Natural killer cell treated with Interleukin-12 subunit alpha and Interleukin-12 subunit beta and Interleukin-15 and Interleukin-18, amount 100 ng/mL, for 72 hours (primary cell): Measurements from ENCODE around the gene MAFG. TPM values are rescaled to one million over a fixed set of nuclear protein-coding genes. Genes with fewer than 3 reads are reported as not detected.

Experiments
- ATAC-seq, 2 donors: fragments of 150-1000 bp; cut with Tn5 transposase in 1 of 2; sonication (Bioruptor Pico), chemical (Tn5 transposase) in 1 of 2; 2 replicates each; pipeline ENCODE4 v1.10.0; 2021
- DNase-seq: peaks from one replicate; pipeline ENCODE4 v3.0.0; 2022; ENCODE audit warnings: low spot score
- H3K27ac Mint-ChIP-seq, 2 donors: 1 replicate in 1 of 2; 2 replicates in 1 of 2; pipeline ENCODE4 v1.8.0; 2022; ENCODE audit warnings: mixed read lengths in 2 of 2, mild to moderate bottlenecking in 1 of 2, moderate library complexity in 1 of 2
- H3K27me3 Mint-ChIP-seq, 2 donors: 1 replicate in 1 of 2; 2 replicates in 1 of 2; pipeline ENCODE4 v1.8.0; 2022; ENCODE audit warnings: mixed read lengths in 2 of 2
- H3K36me3 Mint-ChIP-seq: one replicate; pipeline ENCODE4 v1.8.0; 2022; ENCODE audit warnings: mixed read lengths
- H3K4me1 Mint-ChIP-seq, 2 donors: 1 replicate in 1 of 2; 2 replicates in 1 of 2; pipeline ENCODE4 v1.8.0; 2022; ENCODE audit warnings: low read depth in 2 of 2, mixed read lengths in 2 of 2, mild to moderate bottlenecking in 1 of 2
- H3K4me3 Mint-ChIP-seq: one replicate; pipeline ENCODE4 v1.8.0; 2022; ENCODE audit warnings: mixed read lengths
- H3K9me3 Mint-ChIP-seq: 2 replicates; pipeline ENCODE4 v1.8.0; 2022; ENCODE audit warnings: mixed read lengths
- total RNA-seq, 2 donors: library from RNA; stranded (reverse); gene quantifications; one replicate each; pipeline ENCODE4 v1.2.3, GENCODE V29; 2022

The MAFG gene
- total RNA-seq, 2 donors from 2014 or later: 26.7 to 49.4 TPM

GRCh38 chr17:81917565-81918332, 9.8 kb downstream of the MAFG start, which contains the start of gene SIRT7:
TSS of gene SIRT7 (minus strand) at chr17:81918176. CDS start at chr17:81918131, 45 bp downstream.
- H3K9me3 Mint-ChIP-seq: no peaks in the 10 kb centered on the region
- ATAC-seq (peak; percentile 87 to 92), DNase-seq (peak; percentile 86)
- peak within 1 kb of the TSS; percentile 51 to 81 for H3K27ac Mint-ChIP-seq
- H3K4me3 Mint-ChIP-seq: peak within 1 kb of the TSS; percentile 92
- peaks cover 17 to 29% of the 10 kb centered on the region in 2 donors for H3K4me1 Mint-ChIP-seq
- no peaks in the 10 kb centered on the region for H3K27me3 Mint-ChIP-seq
- H3K36me3 Mint-ChIP-seq: peaks cover 6% of the 10 kb centered on the region

DNA sequence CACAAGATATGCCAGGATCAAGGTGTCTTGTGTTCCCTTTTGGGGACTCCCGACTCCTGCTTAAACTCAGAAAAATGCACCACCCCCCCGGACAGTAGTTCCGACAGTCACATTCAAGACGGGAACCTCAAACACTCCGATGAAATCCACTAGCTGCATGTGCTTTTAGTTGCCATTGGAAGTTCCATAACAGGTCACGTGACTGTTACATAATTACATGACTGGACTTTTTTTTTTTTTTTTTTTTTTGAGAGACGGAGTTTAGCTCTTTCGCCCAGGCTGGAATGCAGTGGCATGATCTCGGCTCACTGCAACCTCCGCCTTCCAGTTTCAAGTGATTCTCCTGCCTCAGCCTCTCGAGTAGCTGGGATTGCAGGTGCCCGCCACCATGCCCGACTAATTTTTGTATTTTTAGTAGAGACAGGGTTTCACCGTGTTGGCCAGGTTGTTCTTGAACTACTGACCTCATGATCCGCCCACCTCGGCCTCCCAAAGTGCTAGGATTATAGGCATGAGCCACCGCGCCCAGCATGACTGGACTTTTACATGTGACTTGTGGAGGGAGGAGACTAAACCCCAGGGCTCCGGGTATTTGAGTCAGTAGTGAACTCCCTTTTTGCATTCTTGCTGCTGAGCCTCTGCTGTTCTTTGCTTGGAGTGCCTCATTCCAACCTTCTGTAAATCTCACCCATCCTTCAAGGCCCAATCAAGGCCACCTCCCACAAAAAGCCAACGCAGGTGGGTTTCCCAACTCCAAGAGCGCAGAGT, 11.1 kb downstream of the MAFG start:
- peak overlapping the region; percentile 92 for H3K4me3 Mint-ChIP-seq
- H3K9me3 Mint-ChIP-seq: no peaks in the 10 kb centered on the region
- DNase-seq: no peak
- no peaks in the 10 kb centered on the region for H3K27me3 Mint-ChIP-seq
- H3K27ac Mint-ChIP-seq: peak overlapping the region; percentile 51 to 72
- peaks cover 17 to 29% of the 10 kb centered on the region in 2 donors for H3K4me1 Mint-ChIP-seq
- peaks cover 6% of the 10 kb centered on the region for H3K36me3 Mint-ChIP-seq
- ATAC-seq: no peak

DNA sequence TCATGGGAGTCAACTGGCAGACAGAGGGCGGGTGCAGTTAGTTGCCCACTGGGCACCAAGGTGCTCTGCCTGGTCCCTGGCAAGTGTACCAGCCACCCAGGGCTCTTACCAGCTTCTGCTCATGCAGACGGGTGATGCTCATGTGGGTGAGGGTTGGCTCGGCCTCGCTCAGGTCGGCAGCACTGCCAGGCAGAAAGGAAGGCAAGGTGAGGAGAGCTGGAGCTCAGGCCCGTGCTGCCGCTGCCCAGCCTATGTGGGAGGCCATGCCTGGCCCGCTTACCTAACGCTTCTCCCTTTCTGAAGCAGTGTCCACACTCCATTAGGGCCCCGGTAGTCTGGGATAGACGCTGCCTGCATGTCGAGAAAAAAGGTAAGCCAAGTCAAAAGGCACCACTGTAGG, 12.2 kb downstream of the MAFG start:
- ATAC-seq (no peak), DNase-seq (peak; percentile 57)
- no peaks in the 10 kb centered on the region for H3K27me3 Mint-ChIP-seq
- peaks cover 6% of the 10 kb centered on the region for H3K36me3 Mint-ChIP-seq
- H3K9me3 Mint-ChIP-seq: no peaks in the 10 kb centered on the region
- no peak overlapping the region for H3K27ac Mint-ChIP-seq
- peak overlapping the region; percentile 15 for H3K4me3 Mint-ChIP-seq
- H3K4me1 Mint-ChIP-seq: peaks cover 17 to 29% of the 10 kb centered on the region in 2 donors

- no peak overlapping the region for H3K4me3 Mint-ChIP-seq
- peaks cover 17 to 26% of the 10 kb centered on the region in 2 donors for H3K4me1 Mint-ChIP-seq
- H3K27ac Mint-ChIP-seq: no peak overlapping the region
- H3K27me3 Mint-ChIP-seq: no peaks in the 10 kb centered on the region
- peaks cover 6% of the 10 kb centered on the region for H3K36me3 Mint-ChIP-seq
- ATAC-seq (no peak), DNase-seq (peak; percentile 52)
- H3K9me3 Mint-ChIP-seq: no peaks in the 10 kb centered on the region
Measured at GRCh38 chr17:81914103-81914850, 13.3 kb downstream of the MAFG start.

GRCh38 chr17:81913394-81914102, 14.0 kb downstream of the MAFG start:
- Mint-ChIP-seq H3K4me3 (peak overlapping the region; percentile 41), H3K27ac (peak overlapping the region in 1 of 2 donors; percentile 37), H3K36me3 (peaks cover 6% of the 10 kb centered on the region), H3K4me1 (peaks cover 17 to 21% of the 10 kb centered on the region in 2 donors), H3K27me3 (no peaks in the 10 kb centered on the region), H3K9me3 (no peaks in the 10 kb centered on the region)
- no peak for ATAC-seq
- DNase-seq: peak; percentile 56

DNA sequence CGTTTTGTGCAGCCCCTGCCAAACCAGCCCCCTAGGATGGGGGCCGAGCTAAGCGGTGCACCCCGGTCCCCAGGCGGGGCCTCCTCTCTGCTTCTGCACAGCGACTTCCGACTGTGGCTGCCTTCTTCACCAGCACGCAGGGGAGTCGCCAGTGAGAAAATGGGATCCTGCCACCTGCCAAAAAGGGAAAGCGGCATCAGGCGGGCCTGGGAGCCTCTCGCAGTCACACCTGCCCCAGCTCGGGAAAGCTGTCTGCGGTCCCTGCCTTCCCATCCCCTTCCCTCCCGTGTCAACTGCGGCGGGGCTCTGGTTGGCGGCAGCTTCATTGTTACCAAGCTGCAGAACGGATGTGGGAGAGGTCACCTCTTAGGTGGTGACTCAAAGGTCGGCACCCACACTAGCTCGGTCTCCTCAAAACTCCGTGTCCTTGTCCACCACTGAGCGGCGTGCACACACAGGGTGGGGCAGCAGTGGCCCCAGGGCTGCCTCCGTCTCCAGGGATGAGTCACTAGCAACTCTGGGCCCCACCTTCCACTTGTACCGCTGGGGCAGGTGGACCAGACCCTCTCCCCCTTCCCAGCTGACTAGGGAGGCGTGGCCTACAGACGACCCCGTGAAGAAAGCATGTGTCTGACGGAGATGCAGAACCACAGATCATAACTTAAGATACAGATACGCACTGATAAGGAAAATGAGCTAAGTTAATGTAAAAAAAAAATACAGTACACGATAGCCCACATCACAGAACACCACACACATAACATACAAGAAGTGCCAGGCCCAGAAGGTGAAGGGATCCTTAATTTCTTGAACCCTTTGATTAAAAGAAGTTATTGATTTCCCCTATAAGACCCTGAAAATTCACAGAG, 14.9 kb downstream of the MAFG start:
- peaks cover 6% of the 10 kb centered on the region for H3K36me3 Mint-ChIP-seq
- peak overlapping the region in 1 of 2 donors; percentile 37 for H3K27ac Mint-ChIP-seq
- no peak for ATAC-seq

GRCh38 chr17:81911969-81912368, 15.6 kb downstream of the MAFG start:
- Mint-ChIP-seq H3K27me3 (no peaks in the 10 kb centered on the region), H3K4me1 (peaks cover 12 to 14% of the 10 kb centered on the region in 2 donors), H3K27ac (no peak overlapping the region), H3K4me3 (peak overlapping the region; percentile 68), H3K9me3 (no peaks in the 10 kb centered on the region), H3K36me3 (peaks cover 6% of the 10 kb centered on the region)
- DNase-seq (peak; percentile 47), ATAC-seq (no peak)

More for the DNA sequence above, 14.9 kb downstream of the MAFG start:
- peaks cover 17 to 18% of the 10 kb centered on the region in 2 donors for H3K4me1 Mint-ChIP-seq
- DNase-seq: peak; percentile 59
- no peaks in the 10 kb centered on the region for H3K9me3 Mint-ChIP-seq
- no peaks in the 10 kb centered on the region for H3K27me3 Mint-ChIP-seq
- peak overlapping the region; percentile 41 for H3K4me3 Mint-ChIP-seq

DNA sequence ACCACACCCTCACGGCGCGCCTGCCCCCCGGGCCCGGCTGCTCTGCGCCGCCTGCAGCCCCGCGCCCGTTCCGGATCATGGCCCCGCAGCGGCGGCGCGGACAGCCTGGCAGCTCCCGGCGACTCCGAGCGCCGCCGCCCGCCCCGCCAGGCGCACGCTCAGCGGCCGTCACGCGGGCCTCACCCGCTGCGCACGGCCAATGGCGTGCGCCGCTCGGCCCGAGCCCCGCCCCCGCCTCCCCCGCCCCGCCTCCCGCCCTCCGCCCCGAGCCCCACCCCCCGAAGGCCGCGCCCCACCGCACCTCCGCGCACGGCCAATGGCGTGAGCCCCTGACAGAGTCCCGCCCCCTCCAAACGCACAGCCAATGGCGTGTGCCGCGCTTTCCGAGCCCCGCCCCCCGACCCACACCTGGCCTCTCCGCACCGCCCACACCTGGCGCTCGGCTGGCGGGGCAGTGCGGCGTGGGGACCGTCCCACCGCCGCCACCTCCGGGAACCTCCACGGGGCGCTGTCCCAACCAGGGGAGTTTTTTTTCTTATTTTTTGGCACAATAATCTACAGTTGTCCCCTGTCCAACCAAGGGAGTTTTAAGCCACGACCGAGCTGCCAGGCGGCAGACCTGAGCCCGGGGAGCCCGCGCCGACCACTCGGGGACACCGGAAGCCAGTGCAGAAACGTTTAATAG, 16.1 kb downstream of the MAFG start, which contains the start of gene PCYT2:
PCYT2 (minus strand) TSS at position 123 of the 685 bp plus-strand sequence; CDS start at position 79, 44 bp downstream.
- Mint-ChIP-seq H3K36me3 (peaks cover 6% of the 10 kb centered on the region), H3K9me3 (no peaks in the 10 kb centered on the region), H3K4me3 (peak within 1 kb of the TSS; percentile 84), H3K27me3 (no peaks in the 10 kb centered on the region), H3K4me1 (peaks cover 8 to 9% of the 10 kb centered on the region in 2 donors), H3K27ac (no peak within 1 kb of the TSS)
- ATAC-seq (peak; percentile 94 to 95), DNase-seq (peak; percentile 92)

- H3K27me3 Mint-ChIP-seq: no peaks in the 10 kb centered on the region
- peaks cover 6% of the 10 kb centered on the region for H3K36me3 Mint-ChIP-seq
- no peaks in the 10 kb centered on the region for H3K9me3 Mint-ChIP-seq
- H3K4me3 Mint-ChIP-seq: peak overlapping the region; percentile 84
- H3K27ac Mint-ChIP-seq: no peak overlapping the region
- DNase-seq (peak; percentile 64), ATAC-seq (peak in 1 of 2 donors; percentile 64)
- H3K4me1 Mint-ChIP-seq: peaks cover 4 to 5% of the 10 kb centered on the region in 2 donors
Measured at GRCh38 chr17:81910840-81911276, 16.7 kb downstream of the MAFG start.

DNA sequence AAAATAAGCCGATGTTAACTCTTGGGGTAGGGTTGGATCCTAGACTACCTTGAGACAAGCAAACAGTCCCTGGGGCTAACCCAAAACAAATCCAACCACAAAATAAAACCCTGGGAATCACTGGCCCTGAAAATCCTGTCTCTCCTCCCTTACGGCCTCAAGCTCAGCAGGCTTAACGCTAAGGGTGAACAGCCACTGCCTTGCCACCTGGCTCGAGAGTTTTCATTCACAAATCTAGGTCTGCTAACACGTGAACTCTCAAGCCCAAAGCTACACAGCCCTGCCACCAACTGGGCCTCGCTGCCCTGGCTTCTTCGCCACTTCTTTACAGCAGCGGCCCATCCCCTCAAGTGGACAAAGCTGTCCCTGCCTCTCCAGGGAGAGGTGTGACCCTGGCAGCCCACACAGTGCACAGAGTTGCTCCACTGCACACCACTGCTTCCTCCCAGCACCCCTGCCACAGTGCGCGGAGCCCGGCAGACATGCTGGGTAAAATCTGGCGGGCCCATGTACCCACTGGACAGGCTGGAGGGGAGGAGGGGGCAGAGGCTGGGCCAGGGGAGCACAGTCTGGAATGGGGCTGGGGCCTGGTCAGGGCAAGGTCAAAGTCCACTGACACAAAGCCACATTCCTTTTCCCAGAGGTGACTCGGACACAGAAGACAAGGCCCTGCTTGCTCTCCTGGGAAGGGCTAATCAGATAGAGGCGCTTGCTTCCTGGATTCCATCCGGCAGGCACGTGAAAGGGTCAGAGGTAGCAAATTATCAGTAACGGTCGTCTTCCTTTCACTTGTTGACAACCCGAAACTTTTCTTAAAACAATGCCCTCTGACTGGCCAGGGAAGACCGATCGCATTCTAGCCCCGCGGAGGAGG, 17.3 kb downstream of the MAFG start:
- Mint-ChIP-seq H3K4me1 (peaks cover 0 to 5% of the 10 kb centered on the region in 2 donors), H3K27ac (no peak overlapping the region), H3K36me3 (peaks cover 6% of the 10 kb centered on the region), H3K4me3 (peak overlapping the region; percentile 84), H3K9me3 (no peaks in the 10 kb centered on the region), H3K27me3 (no peaks in the 10 kb centered on the region)
- ATAC-seq: no peak
- DNase-seq: peak; percentile 53

GRCh38 chr17:81909231-81909630, 18.3 kb downstream of the MAFG start:
- H3K36me3 Mint-ChIP-seq: peaks cover 6% of the 10 kb centered on the region
- H3K4me1 Mint-ChIP-seq: peaks cover 0 to 5% of the 10 kb centered on the region in 2 donors
- H3K9me3 Mint-ChIP-seq: no peaks in the 10 kb centered on the region
- no peaks in the 10 kb centered on the region for H3K27me3 Mint-ChIP-seq
- DNase-seq: peak; percentile 54
- no peak overlapping the region for H3K4me3 Mint-ChIP-seq
- no peak overlapping the region for H3K27ac Mint-ChIP-seq
- ATAC-seq: no peak
